HG02642 (cell line): ENCODE results near the gene BNC2.
"Not testable (repeated sequence)": the region's sequence is repeated elsewhere in the genome, so short reads cannot be mapped to it uniquely, and the experiment has no call there.

Source experiments
- ATAC-seq: cut with Tn5 transposase; IDR thresholded peaks from one replicate; pipeline ENCODE4 v1.9.1; 2021; ENCODE audit warnings: mild to moderate bottlenecking; ENCODE audit not compliant: unreplicated experiment, poor library complexity

The BNC2 gene

DNA sequence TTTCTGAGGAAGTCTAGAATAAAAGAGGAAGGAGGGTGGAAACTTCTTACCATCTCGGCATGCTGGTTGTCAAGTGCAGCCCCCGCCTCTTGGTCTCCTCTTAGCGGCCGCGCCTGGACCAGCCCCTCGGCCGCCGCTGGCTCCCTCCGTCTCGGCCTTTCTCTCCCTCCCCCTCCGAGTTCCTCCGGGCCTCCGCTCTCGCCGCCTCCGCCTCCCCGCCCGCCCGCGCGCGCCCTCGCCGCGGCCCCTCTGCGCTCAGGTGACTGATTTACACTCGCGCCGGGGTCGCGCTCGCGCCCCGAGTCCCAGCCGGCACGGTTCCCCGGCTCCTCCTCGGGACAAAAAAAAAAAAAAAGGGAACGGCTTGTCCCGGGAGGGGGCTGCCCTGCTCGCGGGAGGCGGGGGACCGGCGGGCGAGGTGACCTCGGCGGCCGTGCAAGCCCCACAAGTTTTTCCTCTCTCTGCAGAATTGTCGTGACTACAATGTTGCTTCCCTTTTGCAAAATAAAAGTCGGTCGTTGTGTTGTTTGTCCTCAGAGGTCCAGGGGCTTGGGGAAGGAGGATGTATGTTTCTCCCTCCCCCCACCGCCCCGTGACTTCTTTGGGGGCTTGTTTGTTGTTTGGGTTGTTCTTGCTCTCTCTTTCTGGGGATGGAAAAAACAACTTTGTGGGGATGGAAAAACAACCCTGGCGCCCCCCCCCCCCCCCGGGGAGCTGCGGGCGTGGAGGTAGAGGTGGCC, at the start of gene BNC2:
BNC2 (minus strand) TSS at position 75 of the 740 bp plus-strand sequence; CDS start at position 53, 22 bp downstream.
- no peak for ATAC-seq

DNA sequence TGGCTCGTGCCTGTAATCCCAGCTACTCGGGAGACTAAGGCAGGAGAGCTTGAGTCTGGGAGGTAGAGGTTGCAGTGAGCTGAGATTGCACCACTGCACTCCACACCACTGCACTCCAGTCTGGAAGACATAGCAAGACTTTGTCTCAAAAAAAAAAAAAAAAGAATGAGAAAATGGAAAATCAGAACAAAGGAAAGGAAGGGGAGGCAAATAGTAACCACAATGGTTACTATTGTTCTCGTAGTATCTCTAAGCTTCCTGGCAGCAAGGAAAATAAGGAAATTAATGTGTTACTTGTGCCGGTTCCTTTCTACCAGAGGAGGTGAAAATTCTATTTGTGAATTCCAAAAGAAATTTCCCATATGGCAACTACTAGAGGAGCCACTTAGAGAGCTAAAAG, 48.5 kb upstream of the BNC2 start:
- no peak for ATAC-seq

GRCh38 chr9:16915126-16915831, 44.8 kb upstream of the BNC2 start:
- no peak for ATAC-seq

- ATAC-seq: no peak
Observed at GRCh38 chr9:16912197-16912596, 41.7 kb upstream of the BNC2 start.

DNA sequence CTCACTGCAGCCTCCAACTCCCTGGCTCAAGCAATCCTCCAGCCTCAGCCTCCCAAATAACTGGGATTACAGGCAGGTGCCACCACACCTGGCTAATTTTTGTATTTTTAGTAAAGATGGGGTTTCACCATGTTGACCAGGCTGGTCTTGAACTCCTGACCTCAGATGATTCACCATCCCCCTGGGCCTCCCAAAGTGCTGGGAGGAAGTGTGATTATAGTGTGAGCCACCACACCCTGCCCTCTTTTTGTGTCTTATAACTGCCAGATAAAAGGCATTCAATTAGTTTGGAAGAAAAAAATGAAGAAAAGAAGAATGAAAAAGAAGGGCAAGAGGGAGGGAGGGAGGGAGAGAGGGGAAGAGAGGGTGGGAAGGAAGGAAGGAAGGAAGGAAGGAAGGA, 37.7 kb upstream of the BNC2 start:
- not testable (repeated sequence) for ATAC-seq

GRCh38 chr9:16904655-16905054, 34.2 kb upstream of the BNC2 start:
- no peak for ATAC-seq

GRCh38 chr9:16901590-16901989, 31.1 kb upstream of the BNC2 start:
- ATAC-seq: no peak

DNA sequence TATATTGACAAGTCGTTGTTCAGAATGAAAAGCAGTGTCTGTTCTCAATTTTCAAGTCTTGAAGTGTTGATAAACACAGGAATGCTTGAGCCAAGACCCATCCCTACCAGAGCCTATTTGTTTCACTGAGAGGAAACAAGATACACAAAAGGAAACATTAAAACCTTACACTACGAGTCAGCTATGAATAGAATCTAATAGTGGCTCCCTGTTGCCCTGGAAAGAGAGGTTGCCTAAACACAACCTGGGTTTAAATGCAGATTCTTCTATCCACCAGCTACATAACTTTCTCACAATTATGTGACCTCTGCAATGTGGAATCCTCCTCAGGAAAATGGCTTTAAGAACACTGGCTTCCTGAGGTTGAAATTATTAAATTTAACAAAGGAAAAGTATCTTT, 29.1 kb upstream of the BNC2 start:
- ATAC-seq: no peak

DNA sequence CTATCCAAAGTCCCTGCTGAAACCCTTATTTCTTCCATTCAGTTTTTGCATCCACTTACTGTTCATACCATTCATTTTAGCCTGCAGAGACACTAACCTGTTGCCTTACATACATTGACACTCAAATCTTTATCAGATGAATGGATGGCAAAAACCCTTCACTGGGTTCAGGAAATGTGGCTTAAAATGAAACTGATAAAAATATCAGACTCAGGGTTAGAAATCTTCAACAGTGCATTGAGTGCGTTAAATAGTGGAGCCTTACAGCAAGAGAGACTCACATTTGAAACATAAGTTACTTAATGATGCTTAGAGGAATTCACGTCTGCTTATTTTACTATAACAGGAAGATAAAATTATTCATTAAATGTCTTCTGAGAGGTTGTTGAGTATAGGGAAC, 28.0 kb upstream of the BNC2 start:
- ATAC-seq: no peak

DNA sequence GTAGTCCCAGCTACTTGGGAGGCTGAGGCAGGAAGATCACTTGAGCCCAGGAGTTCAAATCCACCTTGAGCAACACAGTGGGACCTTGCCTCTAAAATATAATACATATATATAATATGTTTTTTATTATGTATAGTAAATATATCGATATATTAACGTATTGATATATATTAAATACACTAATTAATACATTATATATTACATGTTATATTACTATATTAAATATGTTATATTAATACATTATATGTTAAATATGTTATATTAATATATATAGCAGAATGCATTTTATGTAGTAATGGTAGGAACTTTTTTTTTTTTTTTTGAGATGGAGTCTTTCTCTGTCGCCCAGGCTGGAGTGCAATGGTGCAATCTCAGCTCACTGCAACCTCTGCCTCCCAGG, 18.1 kb upstream of the BNC2 start:
- no peak for ATAC-seq

DNA sequence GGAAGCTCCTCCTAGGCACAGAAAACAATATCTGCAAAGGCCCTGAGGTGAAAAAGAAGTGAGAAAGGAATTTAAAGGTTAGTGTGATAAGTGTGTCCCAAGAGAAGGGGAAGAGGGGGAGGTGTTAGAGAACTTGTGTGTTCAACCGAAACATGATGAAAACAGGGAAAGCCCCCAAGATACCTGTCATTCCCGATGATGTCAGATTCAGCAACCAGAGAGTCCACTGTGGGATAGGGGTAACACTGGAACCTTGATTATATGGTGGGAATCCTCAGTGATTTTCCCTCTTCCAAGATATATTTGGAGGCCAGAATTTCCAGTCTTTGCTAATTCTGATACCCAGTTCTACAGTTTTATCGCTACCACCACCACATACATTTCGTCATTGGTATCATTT, 15.5 kb upstream of the BNC2 start:
- no peak for ATAC-seq

DNA sequence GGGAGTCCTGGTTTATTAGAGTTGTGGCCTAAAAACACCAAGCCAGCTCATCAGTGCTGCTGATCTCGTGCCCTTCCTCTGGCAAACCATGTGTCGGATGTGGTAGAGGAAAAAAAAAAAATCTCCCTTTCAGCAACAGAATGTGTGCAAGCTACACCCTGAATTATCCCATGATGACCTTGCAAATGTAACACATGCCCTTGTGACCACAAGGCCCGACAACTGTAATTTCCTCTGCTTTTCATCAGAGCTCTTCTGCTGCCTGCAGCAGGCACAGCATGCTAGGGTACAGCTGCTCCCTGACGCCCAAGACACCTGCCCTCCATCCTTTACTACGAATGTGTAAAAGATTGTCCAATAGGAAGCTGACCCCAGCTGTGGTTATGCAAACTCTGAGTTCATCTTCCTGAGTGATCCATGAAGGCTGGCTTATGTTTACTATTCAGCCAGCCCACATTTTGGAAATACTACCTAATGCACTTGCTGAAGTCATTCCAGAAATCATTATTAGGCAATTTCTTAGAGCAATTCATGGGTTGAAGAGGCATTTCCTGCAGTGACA, 14.6 kb upstream of the BNC2 start:
- ATAC-seq: no peak

DNA sequence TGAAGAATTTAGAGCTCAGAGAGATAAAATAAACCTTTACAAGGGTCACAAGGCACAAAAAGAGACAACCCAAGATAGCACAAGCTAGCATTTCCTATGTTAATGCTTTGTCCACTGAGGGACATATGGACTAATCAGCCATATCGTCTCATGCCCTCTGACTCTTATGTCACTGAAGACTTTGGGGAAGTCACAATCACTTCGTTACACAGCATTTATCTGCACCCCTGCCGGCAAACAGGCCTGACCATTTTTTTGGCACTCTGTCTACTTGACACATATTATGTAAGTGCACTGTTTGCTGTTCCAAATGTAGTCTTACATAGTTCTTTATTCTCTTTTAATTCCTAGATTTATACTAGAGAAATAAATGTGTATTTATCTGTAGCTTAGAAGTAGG, 13.9 kb upstream of the BNC2 start:
- no peak for ATAC-seq

- no peak for ATAC-seq
Observed at GRCh38 chr9:16883586-16883985, 13.1 kb upstream of the BNC2 start.

- ATAC-seq: not testable (repeated sequence)
Observed at GRCh38 chr9:16882440-16882839, 12.0 kb upstream of the BNC2 start.

GRCh38 chr9:16879416-16879815, 8.9 kb upstream of the BNC2 start:
- ATAC-seq: no peak

GRCh38 chr9:16877256-16877655, 6.8 kb upstream of the BNC2 start:
- ATAC-seq: no peak

DNA sequence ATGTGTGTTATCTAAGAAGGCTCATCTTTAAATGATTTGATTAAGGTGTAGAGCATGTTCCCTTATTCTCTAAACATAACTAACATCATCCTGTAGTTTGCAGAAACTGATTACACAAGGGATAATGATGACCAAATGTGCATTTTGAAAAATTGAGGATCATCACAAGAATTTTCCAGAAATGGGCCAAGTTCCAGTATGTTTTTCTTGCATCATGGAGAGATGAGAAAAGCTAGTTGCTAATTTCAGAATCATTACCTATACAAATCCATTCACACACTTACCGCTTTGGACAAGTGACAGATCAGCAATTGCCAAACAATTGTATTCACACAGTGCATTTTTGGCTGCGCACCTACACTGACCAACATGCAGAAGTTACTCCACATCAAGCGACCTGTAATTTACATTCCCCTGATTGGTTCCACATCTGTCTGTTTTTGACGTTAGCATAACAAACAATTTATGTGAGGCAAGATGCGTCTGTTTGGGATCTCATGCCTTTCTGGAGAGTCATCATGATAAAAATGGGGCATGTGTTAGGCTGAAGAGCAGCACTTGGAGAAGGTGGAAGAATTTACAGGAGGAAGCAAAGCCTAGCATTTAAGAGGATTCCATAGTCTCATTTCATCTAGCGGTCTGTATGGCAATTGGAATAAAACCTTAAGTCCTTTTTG, 2.8 kb upstream of the BNC2 start:
- ATAC-seq: no peak

- ATAC-seq: no peak
Observed at GRCh38 chr9:16871336-16872151, 1.1 kb upstream of the BNC2 start.

GRCh38 chr9:16869882-16870595, 431 bp downstream of the BNC2 start:
- ATAC-seq: no peak
